HL-60/S4 (cell line): ENCODE results near the gene PPP1R3G.

Experiments
- in situ Hi-C: fragments of 300-500 bp; cut with MboI; formaldehyde crosslinking; loops from 2 replicates; pipeline ENCODE4 v1.14.3; 2022; ENCODE audit warnings: low sequenced_read_pairs

The PPP1R3G gene

DNA sequence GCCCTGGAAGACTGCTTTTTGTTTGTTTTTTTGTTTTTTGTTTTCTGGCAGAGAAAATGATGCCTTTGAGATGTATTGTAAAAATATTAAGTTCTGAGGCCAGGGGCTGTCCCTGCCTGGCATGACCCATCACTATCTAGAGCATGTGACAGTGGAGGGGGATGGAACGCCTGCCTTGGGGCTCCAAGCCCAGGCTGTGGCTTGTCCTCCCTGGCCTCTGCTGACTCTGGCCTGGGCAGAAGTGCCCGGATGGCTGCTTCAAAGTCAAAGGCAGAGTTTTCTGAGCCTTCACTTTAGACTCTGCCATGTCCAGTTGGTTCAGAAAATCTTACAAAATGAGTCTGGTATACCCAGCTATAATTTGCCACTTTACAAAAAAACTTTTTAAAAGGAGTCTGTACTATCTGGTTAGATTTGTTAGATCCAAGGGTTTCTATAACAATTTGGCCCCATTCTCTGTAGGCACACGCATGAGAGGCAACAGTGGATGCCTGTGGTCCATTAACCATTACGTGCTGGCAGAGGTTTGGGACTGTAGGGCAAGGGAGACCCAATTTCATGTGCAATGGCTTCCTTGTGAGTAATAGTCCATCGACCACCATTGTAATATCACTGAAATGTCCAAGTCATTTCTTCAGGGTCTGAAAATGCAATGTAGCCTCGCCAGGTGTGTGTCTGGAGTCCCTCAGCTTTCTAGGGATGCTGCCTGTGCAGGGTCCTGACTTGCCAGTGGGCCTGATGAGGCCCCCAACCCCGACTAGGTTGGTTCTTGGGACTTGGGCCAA, 8.3 kb downstream of the PPP1R3G start:
- in situ Hi-C loops, result no loop called here

- in situ Hi-C loops, result no loop called here
Measured at GRCh38 chr6:5094327-5094726, 9.2 kb downstream of the PPP1R3G start.

DNA sequence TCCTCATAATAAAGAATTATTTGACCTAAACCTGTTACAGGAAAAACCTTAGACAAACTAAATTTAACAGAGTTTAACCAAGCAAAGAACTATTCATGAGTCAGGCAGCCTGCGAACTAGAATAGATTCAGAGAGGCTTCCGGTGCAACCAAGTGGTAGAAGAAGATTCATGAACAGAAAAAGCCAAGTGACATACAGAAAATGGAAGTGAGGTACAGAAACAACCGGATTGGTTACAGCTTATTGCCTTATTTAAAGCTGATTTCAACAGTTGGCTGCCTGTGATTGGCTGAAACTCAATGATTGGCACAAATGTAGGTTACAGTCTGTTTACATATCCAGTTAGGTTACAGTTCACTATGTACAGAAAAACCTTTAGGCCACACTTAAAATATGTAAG, 10.1 kb downstream of the PPP1R3G start:
- in situ Hi-C loops, result no loop called here

DNA sequence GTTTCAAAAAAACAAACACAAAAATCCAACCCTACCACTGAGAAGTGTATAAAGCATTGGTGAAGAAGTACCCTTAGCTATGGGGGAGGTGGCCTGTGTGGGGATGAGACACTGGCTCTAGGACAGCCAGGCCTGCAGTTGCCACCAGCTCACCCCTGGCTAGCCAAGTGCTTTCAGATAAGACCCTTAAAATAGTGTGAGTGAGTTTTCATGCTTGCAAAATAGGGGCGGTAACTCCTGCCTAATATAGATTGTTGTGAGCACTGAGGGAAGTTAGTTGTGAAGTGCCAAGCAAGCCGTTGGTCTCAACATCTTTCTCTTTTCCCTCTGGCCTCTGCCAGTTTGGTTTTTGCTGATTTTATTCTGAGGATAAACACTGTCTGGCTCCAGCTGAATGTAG, 11.3 kb downstream of the PPP1R3G start:
- in situ Hi-C loops, result no loop called here

DNA sequence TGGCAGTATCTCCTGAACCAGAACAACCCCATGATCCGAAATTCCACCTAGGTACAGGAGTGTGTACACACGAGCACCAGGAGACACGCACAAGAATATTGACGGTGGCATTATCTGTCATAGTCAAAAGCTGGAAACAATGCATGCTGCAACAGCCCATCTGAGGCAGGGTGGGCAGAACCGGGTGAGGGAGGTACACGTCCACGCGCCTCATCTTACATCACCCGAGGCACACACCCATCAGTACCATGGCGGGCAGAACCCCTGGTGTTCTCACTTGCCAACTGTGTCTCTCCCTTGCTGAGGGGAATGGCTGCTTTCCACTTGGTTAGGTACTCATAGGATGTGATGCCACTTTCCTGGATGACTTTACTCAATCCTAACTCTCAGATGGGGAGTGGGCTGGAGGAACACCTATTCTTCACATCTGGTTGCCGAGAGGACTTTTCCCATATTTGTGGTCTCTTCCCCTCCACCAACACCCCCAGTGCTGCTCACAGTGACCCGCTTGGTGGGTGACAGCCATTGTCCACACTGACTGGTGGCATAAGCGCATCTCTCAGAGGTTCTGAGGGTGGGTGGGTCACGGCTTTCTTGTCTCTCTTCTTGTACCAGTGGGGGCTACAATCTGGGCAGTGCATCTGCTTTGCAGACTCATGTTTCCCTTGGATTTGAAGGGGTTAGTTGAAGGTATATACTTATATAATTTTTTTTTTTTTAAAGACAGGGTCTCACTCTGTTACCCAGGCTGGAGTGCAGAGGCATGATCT, 13.5 kb downstream of the PPP1R3G start:
- in situ Hi-C loops, result no loop called here

GRCh38 chr6:5099537-5099936, 14.4 kb downstream of the PPP1R3G start:
- in situ Hi-C loops, result no loop called here

- in situ Hi-C loops, result no loop called here
Measured at GRCh38 chr6:5100806-5101205, 15.7 kb downstream of the PPP1R3G start.

- in situ Hi-C loops, result no loop called here
Measured at GRCh38 chr6:5102267-5102970, 17.3 kb downstream of the PPP1R3G start.

DNA sequence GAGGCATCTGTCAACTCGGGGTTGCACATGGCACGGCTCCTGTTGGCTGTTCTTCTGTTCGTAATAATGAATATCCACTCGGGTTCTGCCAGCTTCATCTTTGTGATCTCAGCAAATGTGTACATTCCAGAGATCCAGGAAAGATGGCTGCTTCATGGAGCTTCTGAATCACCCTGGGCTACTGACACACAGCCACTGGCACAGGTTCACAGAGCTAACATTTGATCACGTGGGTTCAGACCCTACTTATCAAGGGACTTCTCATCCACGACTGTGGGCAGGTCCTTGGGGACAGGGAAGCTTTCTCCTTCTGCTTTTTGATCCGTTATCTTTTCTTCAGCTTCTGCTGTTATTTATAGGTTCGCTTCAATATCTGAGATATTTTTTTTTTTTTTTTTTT, 18.1 kb downstream of the PPP1R3G start:
- in situ Hi-C loops, result no loop called here

DNA sequence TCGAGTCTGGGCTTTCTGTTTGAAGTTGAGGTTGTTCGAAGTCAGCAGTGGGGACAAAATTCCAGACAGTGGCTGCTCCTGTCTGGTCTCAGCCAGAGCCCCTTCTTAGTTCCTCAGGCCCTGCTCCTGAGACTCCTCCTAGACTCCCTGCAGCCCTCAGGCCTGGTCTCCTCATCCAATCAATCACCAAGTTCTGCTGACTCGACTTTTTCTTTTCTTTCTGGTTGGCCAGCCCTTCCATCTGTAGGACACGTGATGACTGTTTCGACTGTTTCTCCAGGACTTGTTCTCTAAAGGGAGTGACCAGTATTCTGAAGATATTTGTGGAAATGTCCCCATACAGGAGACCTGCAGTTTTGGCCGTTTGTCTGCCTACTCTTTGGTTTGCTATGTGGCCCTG, 19.5 kb downstream of the PPP1R3G start:
- in situ Hi-C loops, result no loop called here

- in situ Hi-C loops, result no loop called here
Measured at GRCh38 chr6:5105146-5105545, 20.0 kb downstream of the PPP1R3G start.

GRCh38 chr6:5107341-5107740, 22.2 kb downstream of the PPP1R3G start:
- in situ Hi-C loops, result no loop called here

DNA sequence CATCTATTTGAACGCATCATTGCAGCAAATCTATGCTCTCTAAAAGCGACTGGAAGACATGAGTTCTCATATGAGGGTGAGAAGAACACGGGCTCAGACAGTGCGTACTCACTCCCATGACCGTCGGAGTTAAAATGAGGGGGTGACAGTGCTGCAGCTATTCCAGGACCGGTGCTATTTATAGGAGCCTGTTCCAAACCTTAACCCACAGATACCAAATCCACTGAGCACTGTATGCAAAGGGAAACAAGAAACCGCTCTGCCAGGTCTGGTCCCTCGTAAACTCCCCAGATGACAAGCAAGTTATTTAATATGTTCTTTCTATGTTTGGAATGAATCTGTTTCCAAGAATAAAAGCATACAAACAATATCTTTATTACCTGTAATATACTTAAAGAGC, 22.9 kb downstream of the PPP1R3G start:
- in situ Hi-C loops, result no loop called here

DNA sequence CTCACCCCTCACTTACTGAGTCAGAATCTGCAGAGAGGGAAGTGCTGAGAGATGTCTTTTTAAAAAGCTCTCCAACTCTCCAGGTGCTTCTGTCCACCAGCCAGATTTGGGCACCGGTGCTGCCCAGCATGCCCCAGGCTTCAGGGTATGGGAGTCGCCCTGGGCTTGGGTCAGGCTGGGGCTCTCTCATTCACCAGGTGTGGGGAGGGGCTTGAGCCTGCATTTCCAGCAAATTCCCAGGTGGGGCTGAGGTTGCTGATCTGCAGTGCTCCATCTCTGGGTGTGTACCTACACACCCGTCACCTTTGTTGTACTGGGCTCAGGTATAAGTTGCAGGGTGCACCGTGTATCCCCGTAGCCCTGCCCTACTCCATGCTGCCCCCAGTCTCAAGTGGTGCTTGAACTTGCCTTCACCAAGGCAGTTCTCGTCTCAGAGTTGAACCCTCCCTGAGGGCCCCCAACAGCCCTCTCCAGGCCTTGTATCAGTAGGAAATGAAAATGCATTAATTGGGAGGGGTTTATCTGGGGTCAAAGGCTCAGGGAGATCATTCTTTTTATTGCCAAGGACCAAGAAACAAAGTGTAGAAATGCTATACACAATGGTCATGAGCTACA, 23.5 kb downstream of the PPP1R3G start:
- in situ Hi-C loops, result no loop called here

GRCh38 chr6:5109436-5109835, 24.3 kb downstream of the PPP1R3G start:
- in situ Hi-C loops, result no loop called here

GRCh38 chr6:5110246-5110645, 25.1 kb downstream of the PPP1R3G start:
- in situ Hi-C loops, result no loop called here

DNA sequence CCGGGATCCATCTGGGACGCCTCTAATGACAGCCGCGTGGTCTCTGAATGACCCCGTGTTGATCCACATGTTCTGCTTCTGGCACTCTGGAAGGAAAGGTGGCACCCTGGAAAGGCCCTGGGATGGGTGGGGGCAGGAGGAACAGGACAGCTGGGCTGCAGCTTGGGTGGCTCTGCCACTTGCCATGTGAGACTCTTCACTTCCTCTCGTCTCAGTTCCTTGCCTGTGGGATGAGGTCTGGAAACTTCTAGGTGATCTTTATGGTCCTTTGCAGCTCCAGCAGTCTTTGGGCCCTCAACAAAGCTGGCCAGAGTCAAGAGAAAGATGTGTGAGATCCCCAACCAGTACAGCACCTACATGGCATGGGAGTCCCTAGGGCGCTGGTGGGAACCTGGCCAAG, 26.5 kb downstream of the PPP1R3G start:
- in situ Hi-C loops, result no loop called here

GRCh38 chr6:5112066-5112799, 27.1 kb downstream of the PPP1R3G start:
- in situ Hi-C loops, result no loop called here

GRCh38 chr6:5113096-5113495, 28.0 kb downstream of the PPP1R3G start:
- in situ Hi-C loops, result no loop called here

GRCh38 chr6:5115168-5115567, 30.0 kb downstream of the PPP1R3G start:
- in situ Hi-C loops, result no loop called here
